Vagina (tissue), 2 donors: ENCODE data around the gene VPS13C.

Experiments used
- POLR2A ChIP-seq, 2 donors: fragments of 450-650 bp; IDR thresholded peaks; one replicate each; pipeline ENCODE4 v1.6.1; 2017; ENCODE audit warnings: antibody characterized with exemption in 2 of 2, mild to moderate bottlenecking in 2 of 2, moderate library complexity in 2 of 2
- POLR2AphosphoS5 ChIP-seq, 2 donors: sonication (generic); formaldehyde crosslinking; IDR thresholded peaks; one replicate each; pipeline ENCODE4 v1.9.0; 2017; ENCODE audit warnings: antibody characterized with exemption in 2 of 2, mild to moderate bottlenecking in 2 of 2, low read depth in 1 of 2; ENCODE audit not compliant: insufficient read depth in 1 of 2
- TF ChIP-seq, protein P1 (sequence below), 3 experiments: fragments of 450-650 bp in 2 of 3; fragments of 200-600 bp in 1 of 3; sonication (generic) in 1 of 3; IDR thresholded peaks; one replicate each; pipeline ENCODE4 v1.5.1; 2017 to 2019; ENCODE audit warnings: antibody characterized with exemption in 3 of 3, mild to moderate bottlenecking in 2 of 3, moderate library complexity in 2 of 3

- TF ChIP-seq, protein P1, sequence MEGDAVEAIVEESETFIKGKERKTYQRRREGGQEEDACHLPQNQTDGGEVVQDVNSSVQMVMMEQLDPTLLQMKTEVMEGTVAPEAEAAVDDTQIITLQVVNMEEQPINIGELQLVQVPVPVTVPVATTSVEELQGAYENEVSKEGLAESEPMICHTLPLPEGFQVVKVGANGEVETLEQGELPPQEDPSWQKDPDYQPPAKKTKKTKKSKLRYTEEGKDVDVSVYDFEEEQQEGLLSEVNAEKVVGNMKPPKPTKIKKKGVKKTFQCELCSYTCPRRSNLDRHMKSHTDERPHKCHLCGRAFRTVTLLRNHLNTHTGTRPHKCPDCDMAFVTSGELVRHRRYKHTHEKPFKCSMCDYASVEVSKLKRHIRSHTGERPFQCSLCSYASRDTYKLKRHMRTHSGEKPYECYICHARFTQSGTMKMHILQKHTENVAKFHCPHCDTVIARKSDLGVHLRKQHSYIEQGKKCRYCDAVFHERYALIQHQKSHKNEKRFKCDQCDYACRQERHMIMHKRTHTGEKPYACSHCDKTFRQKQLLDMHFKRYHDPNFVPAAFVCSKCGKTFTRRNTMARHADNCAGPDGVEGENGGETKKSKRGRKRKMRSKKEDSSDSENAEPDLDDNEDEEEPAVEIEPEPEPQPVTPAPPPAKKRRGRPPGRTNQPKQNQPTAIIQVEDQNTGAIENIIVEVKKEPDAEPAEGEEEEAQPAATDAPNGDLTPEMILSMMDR (IDR thresholded peaks at IDR 0.05): no peak
- TF ChIP-seq POLR2A (IDR thresholded peaks at IDR 0.05): no peak
- TF ChIP-seq POLR2AphosphoS5 (IDR thresholded peaks at IDR 0.05; ENCODE audit: insufficient read depth in 1 of 2, low read depth in 1 of 2): no peak
These were observed 6.7 kb downstream of the VPS13C start for GRCh38 chr15:62053439-62054085.
